NCI-H524 (cell line): ENCODE results near the gene TANC1.
A peak's percentile ranks its signal among the peaks of the same experiment; 100 is the strongest.

Source experiments
- DNase-seq, 2 experiments: peaks; one replicate each; lab custom pipeline; 2025; lab: John Stamatoyannopoulos, UW

The TANC1 gene

DNA sequence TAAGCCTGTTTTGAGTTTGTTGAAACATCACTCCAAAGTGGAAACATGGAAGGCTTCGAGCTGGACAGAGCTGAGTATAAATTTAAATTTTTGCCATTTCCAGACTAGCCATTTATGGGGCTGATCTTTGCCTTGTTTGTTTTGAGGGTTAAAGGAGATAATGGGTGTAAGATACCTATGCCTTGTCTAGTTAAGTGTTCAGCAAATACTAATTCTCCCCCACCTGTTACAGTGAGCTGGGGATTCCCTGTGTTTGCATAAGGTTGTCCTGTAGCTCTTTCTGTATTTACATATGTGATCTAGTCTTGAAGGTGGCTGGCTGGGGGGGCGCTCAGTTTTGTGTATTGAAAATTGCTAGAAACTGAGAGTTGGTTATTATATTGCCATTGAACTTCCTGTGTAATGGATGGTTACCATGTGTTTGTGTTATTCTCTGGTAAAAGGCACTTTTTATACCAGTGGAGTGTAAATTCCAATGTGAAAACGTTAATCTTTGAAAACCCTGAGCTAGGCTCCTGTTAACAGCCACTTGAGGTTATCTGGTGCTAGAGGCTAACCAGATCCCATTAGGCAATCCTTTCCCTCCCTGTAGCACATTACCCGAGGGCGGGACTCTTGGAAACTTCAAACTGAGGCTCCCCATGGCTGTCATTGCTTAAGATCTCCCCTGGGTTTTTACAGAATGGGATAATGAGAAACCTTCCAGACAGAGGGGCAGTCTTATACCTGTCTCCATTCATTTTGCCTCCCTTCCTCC is 26.7 kb downstream of the TANC1 start:
- peak in 1 of 2 experiments; percentile 18 for DNase-seq

DNA sequence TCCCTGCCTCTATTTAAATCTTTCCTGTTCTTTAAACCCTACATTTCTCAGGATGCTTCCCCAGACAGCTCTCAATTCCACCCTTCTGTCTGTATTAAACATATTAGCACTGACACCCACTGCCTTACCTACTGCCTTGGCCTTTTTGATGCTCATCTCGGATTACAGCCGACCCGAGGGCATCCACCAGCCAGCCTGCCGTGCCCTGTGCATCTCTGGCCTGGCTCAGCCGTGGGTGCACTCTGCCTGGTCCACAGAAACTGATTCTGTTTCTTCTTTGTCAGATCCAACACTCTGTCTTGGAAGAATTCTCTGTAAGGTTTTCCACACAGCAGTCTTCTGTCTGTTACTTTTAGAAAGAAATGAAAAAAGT is 27.2 kb downstream of the TANC1 start:
- DNase-seq: no peak

- no peak for DNase-seq
Measured at GRCh38 chr2:158996378-158996993, 28.0 kb downstream of the TANC1 start.

- DNase-seq: no peak
Measured at GRCh38 chr2:158997037-158997790, 28.8 kb downstream of the TANC1 start.

DNA sequence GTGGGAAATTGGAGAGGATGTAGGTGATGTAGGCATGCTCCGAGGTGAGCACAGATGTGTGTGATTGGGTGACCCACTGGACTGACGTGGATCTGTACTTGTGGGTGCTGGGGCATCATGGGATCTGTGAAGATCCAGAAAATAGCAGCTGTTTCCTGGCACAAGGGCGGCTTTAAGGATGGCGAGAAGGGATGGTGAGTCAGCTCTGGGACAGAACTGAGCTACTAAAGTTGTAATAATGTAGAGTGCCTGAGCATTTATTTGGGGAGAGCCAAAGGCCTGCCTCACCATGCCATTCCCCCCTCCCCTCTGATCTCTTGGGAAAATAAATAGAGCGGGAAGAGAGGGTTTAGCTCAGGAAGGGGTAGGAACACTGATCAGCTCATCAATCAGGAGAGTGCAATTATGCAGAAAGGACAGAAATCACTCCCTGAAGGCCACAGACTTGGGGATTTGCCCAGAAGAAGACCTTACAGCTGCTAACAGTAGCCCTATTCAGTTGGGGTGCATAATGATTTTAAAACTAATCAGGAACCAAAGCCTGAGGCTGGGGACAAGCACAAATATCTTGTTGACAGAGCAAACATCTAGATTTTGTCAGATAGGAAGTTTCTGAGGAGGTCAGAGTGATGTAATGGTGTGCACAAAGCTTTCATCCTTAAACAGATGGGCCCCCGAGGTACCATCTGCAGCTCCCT is 30.3 kb downstream of the TANC1 start:
- DNase-seq: peak; percentile 51 to 64

DNA sequence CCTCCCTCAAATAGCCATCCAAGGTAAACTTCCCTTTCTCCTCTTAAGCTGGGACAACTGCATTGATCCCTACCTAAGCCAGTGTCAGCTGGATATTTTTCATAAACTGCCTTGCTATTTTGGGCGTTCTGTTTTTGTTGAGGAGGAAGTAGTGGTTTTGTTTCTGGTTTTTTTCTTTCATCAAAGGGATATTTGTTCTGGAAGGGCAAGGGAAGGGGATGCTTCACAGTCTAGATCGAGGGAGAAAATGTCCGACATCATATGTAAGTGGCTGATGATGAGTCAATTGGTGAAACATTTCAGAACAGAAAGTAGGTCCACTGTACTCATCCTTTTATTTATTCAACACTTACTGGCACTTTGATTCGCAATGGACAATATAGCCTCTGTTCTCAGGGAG is 31.0 kb downstream of the TANC1 start:
- no peak for DNase-seq

DNA sequence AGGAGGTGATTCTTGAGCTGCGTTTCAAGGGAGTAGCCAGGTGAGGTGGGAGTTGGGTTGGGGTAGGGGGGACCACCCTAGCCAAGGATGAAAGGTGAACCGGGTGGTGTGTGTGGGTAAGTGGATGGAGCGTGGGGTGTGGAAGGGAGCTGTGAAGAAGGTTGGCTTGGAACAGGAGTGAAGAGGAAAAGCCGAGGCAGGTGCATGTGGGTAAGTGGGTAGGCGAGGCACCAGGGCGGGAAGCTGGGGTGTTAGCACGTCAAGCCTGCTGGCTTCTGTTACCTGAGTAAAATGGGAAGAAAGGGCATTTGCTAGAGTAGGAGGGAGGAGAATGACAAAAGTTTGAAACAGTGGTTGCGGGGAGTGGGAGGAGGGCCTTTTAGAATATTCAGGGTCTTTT is 31.6 kb downstream of the TANC1 start:
- DNase-seq: no peak

GRCh38 chr2:159002462-159003111 is 34.1 kb downstream of the TANC1 start:
- DNase-seq: no peak

DNA sequence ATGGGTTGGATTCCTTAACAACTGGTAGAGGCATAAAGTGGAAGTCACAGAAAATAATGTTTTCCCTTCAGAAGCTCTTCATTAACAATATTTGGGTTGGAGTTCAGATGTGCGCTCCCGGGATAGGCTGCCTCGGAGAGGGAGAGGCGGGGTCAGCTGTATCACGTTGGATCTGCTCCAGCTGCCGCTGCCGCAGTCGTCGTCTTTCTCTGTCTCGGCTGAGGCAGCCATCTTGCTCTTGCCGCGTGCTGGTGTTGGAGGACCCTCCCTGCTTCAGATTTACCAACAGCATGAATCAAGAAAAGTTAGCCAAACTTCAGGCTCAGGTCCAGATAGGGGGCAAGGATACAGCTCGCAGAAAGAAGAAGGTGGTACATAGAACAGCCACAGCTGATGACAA is 35.1 kb downstream of the TANC1 start:
- DNase-seq: no peak

GRCh38 chr2:159004849-159005248 is 36.4 kb downstream of the TANC1 start:
- no peak for DNase-seq

GRCh38 chr2:159009940-159010339 is 41.5 kb downstream of the TANC1 start:
- DNase-seq: no peak

DNA sequence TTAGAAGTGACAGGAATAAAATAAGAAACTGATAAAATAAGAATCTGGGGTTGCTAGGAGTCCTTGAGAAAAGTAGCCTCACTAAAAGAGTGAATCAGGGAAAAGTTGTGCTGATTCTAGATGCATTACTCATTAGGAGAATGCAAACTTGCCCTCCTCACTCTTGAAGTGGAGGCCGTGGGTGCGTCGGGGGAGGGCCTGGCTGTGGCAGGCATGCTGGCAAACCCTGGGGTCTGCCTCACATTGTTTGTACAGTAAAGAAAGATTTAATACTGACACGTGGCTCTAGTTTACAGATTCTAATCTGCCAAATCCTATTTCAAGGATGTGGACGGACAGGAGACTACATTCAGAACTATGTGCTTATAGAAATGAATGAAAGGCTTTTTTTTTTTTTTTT is 41.9 kb downstream of the TANC1 start:
- DNase-seq: no peak

GRCh38 chr2:159010963-159011362 is 42.5 kb downstream of the TANC1 start:
- no peak for DNase-seq

- DNase-seq: no peak
Measured at GRCh38 chr2:159012142-159012541, 43.7 kb downstream of the TANC1 start.

DNA sequence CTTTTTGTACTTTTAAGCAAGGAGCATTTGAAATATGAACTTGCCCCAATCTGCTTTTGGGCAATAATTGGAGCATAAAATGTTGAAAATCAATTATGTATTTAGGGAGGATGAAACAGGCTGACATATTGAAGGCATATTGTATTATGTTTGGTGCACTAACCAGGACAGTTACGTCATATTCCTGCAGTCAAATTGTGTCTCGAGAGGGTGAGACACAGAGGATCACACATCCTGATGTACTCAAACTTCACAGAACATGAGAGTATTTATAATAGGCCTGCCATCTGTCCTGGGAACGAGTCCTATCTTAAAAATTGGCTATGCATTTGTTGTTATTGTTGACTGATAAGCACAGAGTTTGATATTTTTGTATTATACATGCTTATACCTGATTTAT is 44.7 kb downstream of the TANC1 start:
- DNase-seq: no peak

- DNase-seq: no peak
Measured at GRCh38 chr2:159015174-159015573, 46.7 kb downstream of the TANC1 start.

DNA sequence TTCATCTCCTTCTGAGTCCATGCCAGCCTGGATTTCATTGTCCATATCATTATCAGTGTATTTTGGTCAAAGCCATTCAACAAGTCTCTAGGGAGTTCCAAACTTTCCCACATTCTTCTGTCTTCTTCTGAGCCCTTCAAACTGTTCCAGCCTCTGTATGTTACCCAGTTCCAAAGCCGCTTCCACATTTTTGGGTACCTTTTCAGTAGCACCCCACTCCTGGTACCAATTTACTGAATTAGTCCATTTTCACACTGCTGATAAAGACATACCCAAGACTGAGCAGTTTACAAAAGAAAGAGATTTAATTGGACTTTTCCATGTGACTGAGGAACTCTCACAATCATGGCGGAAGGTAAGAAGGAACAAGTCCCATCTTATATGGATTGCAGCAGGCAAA is 47.4 kb downstream of the TANC1 start:
- DNase-seq: no peak

DNA sequence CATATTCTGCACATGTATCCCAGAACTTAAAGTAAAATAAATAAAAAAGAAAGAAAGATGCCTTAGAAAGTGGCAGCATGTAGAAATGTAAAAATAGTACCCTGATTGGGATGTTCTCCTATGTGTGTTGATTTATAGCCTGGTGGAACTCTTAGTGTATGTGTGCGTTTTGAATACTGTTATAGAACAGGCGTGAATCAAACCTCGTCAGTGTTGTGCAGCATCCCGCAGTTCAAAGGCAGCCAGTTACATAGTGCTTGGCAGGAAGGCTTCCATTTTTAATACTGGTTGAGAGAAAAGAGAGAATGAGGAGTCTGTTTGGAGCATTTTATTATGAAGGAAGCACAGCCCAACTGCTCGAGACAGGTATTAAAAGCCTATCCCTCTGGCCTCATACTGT is 49.4 kb downstream of the TANC1 start:
- DNase-seq: no peak

GRCh38 chr2:159019021-159019420 is 50.6 kb downstream of the TANC1 start:
- no peak for DNase-seq

DNA sequence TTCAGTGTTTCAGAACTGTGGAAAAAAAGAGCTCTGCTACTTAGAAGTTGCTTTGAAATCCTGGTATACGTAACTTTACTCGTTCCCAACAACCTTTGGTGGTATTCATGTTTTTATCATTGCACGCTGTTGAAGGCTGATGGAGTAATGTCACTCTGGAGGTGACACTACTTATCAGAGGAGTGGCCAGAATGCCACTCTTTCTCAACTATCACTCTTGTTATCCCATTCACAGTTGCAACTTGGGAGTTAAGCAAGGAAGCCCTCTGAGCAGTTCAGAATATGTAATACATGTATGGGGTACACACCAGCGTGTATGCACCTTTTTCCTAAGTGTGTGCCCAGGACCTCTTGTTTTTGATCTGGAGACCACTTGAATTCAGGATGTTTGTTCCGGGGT is 53.6 kb downstream of the TANC1 start:
- DNase-seq: no peak

DNA sequence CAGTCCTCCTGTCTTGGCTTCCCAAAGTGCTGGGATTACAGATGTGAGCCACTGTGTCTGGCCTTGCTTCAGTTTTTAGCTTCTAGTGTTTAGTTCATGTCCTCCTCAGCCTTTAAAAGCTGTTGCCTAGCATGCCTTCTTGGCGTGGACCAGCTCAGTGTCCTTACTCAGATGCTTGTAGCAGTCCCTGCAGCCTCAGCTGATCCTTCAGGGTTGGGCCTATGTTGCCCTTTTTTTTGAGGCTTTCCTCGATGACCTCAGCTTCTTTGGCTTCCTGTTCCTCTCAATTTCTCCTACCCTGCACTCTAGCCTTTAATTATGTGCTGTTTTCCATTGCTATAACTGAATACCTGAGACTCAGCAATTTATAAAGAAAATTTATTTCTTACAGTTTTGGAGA is 57.7 kb downstream of the TANC1 start:
- no peak for DNase-seq

DNA sequence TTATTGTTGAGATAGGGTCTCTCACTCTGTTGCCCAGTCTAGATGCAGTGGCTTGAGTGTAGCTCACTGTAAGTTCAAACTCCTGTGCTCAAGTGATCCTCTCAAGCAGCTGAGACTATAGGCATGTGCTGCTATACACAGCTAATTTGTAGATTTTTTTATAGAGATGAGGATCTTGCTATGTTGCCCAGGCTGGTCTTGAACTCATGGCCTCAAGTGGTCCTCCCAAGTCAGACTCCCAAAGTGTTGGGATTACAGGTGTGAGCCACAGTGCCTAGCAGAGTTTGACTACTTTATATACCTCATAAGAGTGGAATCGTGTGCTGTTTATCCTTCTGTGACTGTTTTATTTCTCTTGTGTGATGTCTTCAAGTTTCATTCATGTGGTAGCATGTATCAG is 60.3 kb downstream of the TANC1 start:
- DNase-seq: no peak
